Keratinocyte (primary cell): Measurements from ENCODE around the gene ARHGDIB. TPM values are rescaled to one million over a fixed set of nuclear protein-coding genes. Genes with fewer than 3 reads are reported as not detected.

ENCODE experiments used
- DNase-seq: peaks from one replicate; pipeline ENCODE4 v3.0.0-alpha.2; 2011; ENCODE audit warnings: low read depth, missing footprints, low spot score
- FAIRE-seq: peaks from 2 replicates; lab custom pipeline; 2011; peaks lifted over from hg19 to GRCh38; lab: Jason Lieb, UNC
- H2AFZ ChIP-seq: 2 replicates; pipeline ENCODE4 v1.6.0; 2012; ENCODE audit warnings: low read length, control low read depth, inconsistent platforms; ENCODE audit not compliant: control insufficient read depth
- H3K27ac ChIP-seq: 2 replicates; pipeline ENCODE4 v1.5.1; 2011; ENCODE audit warnings: low read length; ENCODE audit not compliant: control insufficient read depth, insufficient read depth
- H3K27me3 ChIP-seq: 3 replicates; pipeline ENCODE4 v1.6.0; 2011; ENCODE audit warnings: low read length; ENCODE audit not compliant: control insufficient read depth, insufficient read depth; ENCODE audit errors: extremely low read depth
- H3K36me3 ChIP-seq, 2 experiments: 2 replicates in 1 of 2; 3 replicates in 1 of 2; pipeline ENCODE4 v1.5.1; 2011; ENCODE audit warnings: low read length in 2 of 2, mild to moderate bottlenecking in 1 of 2; ENCODE audit not compliant: control insufficient read depth in 2 of 2, insufficient read depth in 2 of 2; ENCODE audit errors: extremely low read depth in 1 of 2
- H3K4me1 ChIP-seq: 3 replicates; pipeline ENCODE4 v1.5.1; 2011; ENCODE audit warnings: low read length; ENCODE audit not compliant: control insufficient read depth, insufficient read depth; ENCODE audit errors: extremely low read depth
- H3K4me2 ChIP-seq: 3 replicates; pipeline ENCODE4 v1.6.0; 2011; ENCODE audit warnings: low read depth, low read length; ENCODE audit not compliant: control insufficient read depth, insufficient read depth; ENCODE audit errors: extremely low read depth
- H3K4me3 ChIP-seq, 3 experiments: fragments of 200-600 bp in 1 of 3; sonication (generic) in 1 of 3; 2 replicates in 2 of 3; 3 replicates in 1 of 3; pipeline ENCODE4 v1.5.1; 2011 to 2016; ENCODE audit warnings: low read length in 3 of 3, mild to moderate bottlenecking in 3 of 3, control low read depth in 2 of 3, inconsistent platforms in 1 of 3, low read depth in 1 of 3, mixed read lengths in 1 of 3, mixed run types in 1 of 3, moderate library complexity in 1 of 3; ENCODE audit not compliant: control insufficient read depth in 2 of 3, insufficient read depth in 2 of 3; ENCODE audit errors: extremely low read depth in 1 of 3
- H3K79me2 ChIP-seq: 2 replicates; pipeline ENCODE4 v1.6.0; 2012; ENCODE audit warnings: low read length; ENCODE audit not compliant: control insufficient read depth, insufficient read depth
- H3K9ac ChIP-seq: 3 replicates; pipeline ENCODE4 v1.6.0; 2011; ENCODE audit warnings: low read length; ENCODE audit not compliant: control insufficient read depth, insufficient read depth; ENCODE audit errors: extremely low read depth
- H3K9me1 ChIP-seq: 3 replicates; pipeline ENCODE4 v1.6.0; 2011; ENCODE audit warnings: low read length; ENCODE audit not compliant: control insufficient read depth, insufficient read depth; ENCODE audit errors: extremely low read depth
- H3K9me3 ChIP-seq: 2 replicates; pipeline ENCODE4 v1.5.1; 2012; ENCODE audit warnings: low read depth, low read length; ENCODE audit not compliant: control insufficient read depth
- H4K20me1 ChIP-seq: 3 replicates; pipeline ENCODE4 v1.6.0; 2011; ENCODE audit warnings: low read length; ENCODE audit not compliant: control insufficient read depth, insufficient read depth; ENCODE audit errors: extremely low read depth
- CTCF ChIP-seq, 3 experiments: IDR thresholded peaks in 1 of 3; conservative IDR thresholded peaks in 1 of 3; optimal IDR thresholded peaks in 1 of 3; 2 replicates in 2 of 3; 3 replicates in 1 of 3; pipeline versions ENCODE3 to v1.5.1; 2011; ENCODE audit warnings: low read length in 3 of 3, mild to moderate bottlenecking in 3 of 3, moderate library complexity in 2 of 3, control low read depth in 1 of 3, inconsistent platforms in 1 of 3; ENCODE audit not compliant: insufficient read depth in 2 of 3; ENCODE audit errors: extremely low read depth in 1 of 3
- EZH2 ChIP-seq: IDR thresholded peaks from one replicate; pipeline ENCODE4 v1.6.1; 2012; ENCODE audit warnings: inconsistent platforms, mild to moderate bottlenecking, low read length, moderate library complexity
- dilution Hi-C: fragments of 300-500 bp; cut with MboI; formaldehyde crosslinking; loops from one replicate; pipeline ENCODE4 v1.7.0; 2020; ENCODE audit warnings: low sequenced_read_pairs; ENCODE audit not compliant: extremely low pct_ligation_motif_present
- polyA plus RNA-seq, 5 experiments: library from polyadenylated mRNA; depleted of rRNA in 3 of 5; stranded (reverse) in 3 of 5; stranded (forward) in 1 of 5; unstranded in 1 of 5; fragments of >200 nt; gene quantifications; 1 replicate in 1 of 5; 2 replicates in 3 of 5; 3 replicates in 1 of 5; pipeline versions ENCODE4 v1.2.1 to v1.2.3, GENCODE V29; 2011 to 2012; ENCODE audit warnings: missing spikeins in 2 of 5, low read depth in 1 of 5, low replicate concordance in 1 of 5

ARHGDIB gene
- polyA plus RNA-seq, 1 donor (not counting 4 experiments of a cell fraction or from before 2014, with no cell fraction given) = 164 TPM

GRCh38 chr12:14919455-14919854 lies 41.9 kb downstream of the ARHGDIB start:
- no peak for FAIRE-seq
- Histone ChIP-seq H3K36me3 (no peaks in the 10 kb centered on the region), H3K27ac (no peak overlapping the region), H3K9ac (no peak overlapping the region), H3K9me3 (no peaks in the 10 kb centered on the region), H3K9me1 (no peaks in the 10 kb centered on the region), H4K20me1 (no peaks in the 10 kb centered on the region), H3K79me2 (no peaks in the 10 kb centered on the region), H2AFZ (no peak overlapping the region), H3K4me1 (no peaks in the 10 kb centered on the region), H3K27me3 (no peaks in the 10 kb centered on the region), H3K4me2 (no peak overlapping the region), H3K4me3 (no peak overlapping the region)
- TF ChIP-seq CTCF (optimal IDR thresholded peaks at IDR 0.05 in 1 of 3, IDR thresholded peaks at IDR 0.05 in 1 of 3, conservative IDR thresholded peaks at IDR 0.05 in 1 of 3; ENCODE audit: extremely low read depth in 1 of 3, insufficient read depth in 2 of 3, low read length in 3 of 3) (no peak), EZH2 (no peak)
- dilution Hi-C loops = no loop called here
- no peak for DNase-seq

- H3K9ac ChIP-seq = no peak overlapping the region
Measured at GRCh38 chr12:14915736-14916135, 45.7 kb downstream of the ARHGDIB start.

More at GRCh38 chr12:14915736-14916135, 45.7 kb downstream of the ARHGDIB start:
- H3K4me3 ChIP-seq = no peak overlapping the region
- no peak overlapping the region for H2AFZ ChIP-seq
- no peak overlapping the region for H3K27ac ChIP-seq
- DNase-seq (no peak), FAIRE-seq (no peak)
- H3K9me1 ChIP-seq = no peaks in the 10 kb centered on the region
- dilution Hi-C loops = no loop called here
- no peak for TF ChIP-seq EZH2
- TF ChIP-seq CTCF (optimal IDR thresholded peaks at IDR 0.05 in 1 of 3, IDR thresholded peaks at IDR 0.05 in 1 of 3, conservative IDR thresholded peaks at IDR 0.05 in 1 of 3; ENCODE audit: extremely low read depth in 1 of 3, insufficient read depth in 2 of 3, low read length in 3 of 3) = no peak
- no peak overlapping the region for H3K4me2 ChIP-seq
- H3K79me2 ChIP-seq = no peaks in the 10 kb centered on the region
- H3K4me1 ChIP-seq = peaks cover 23% of the 10 kb centered on the region
- no peaks in the 10 kb centered on the region for H4K20me1 ChIP-seq
- H3K9me3 ChIP-seq = no peaks in the 10 kb centered on the region
- H3K27me3 ChIP-seq = no peaks in the 10 kb centered on the region
- H3K36me3 ChIP-seq = no peaks in the 10 kb centered on the region
